HG03196 (cell line): ENCODE data around the gene PRKAG2.
"Not testable (repeated sequence)": the region's sequence is repeated elsewhere in the genome, so short reads cannot be mapped to it uniquely, and the experiment has no call there.

Experiments used
- ATAC-seq: cut with Tn5 transposase; IDR thresholded peaks from one replicate; pipeline ENCODE4 v1.9.1; 2021; ENCODE audit not compliant: unreplicated experiment

PRKAG2 gene

GRCh38 chr7:151876899-151877777 is at the start of gene PRKAG2:
Gene PRKAG2, minus strand, starts transcription at chr7:151877115. Its CDS starts 495 bp downstream, at chr7:151876620.
- ATAC-seq = no peak

- no peak for ATAC-seq
These were observed 49.4 kb upstream of the PRKAG2 start for GRCh38 chr7:151926336-151926712.

- no peak for ATAC-seq
These were observed 48.8 kb upstream of the PRKAG2 start for GRCh38 chr7:151925446-151926335.

- ATAC-seq = no peak
These were observed 47.6 kb upstream of the PRKAG2 start for GRCh38 chr7:151924508-151924907.

- ATAC-seq = no peak
These were observed 47.1 kb upstream of the PRKAG2 start for GRCh38 chr7:151924001-151924400.

- ATAC-seq = no peak
These were observed 46.4 kb upstream of the PRKAG2 start for GRCh38 chr7:151923097-151923876.

GRCh38 chr7:151921451-151921850 is 44.5 kb upstream of the PRKAG2 start:
- ATAC-seq = no peak

- ATAC-seq = no peak
These were observed 43.6 kb upstream of the PRKAG2 start for GRCh38 chr7:151920488-151920887.

- ATAC-seq = no peak
These were observed 42.7 kb upstream of the PRKAG2 start for GRCh38 chr7:151919595-151919994.

GRCh38 chr7:151918510-151918843 is 41.6 kb upstream of the PRKAG2 start:
- ATAC-seq = no peak

- ATAC-seq = no peak
These were observed 41.0 kb upstream of the PRKAG2 start for GRCh38 chr7:151917791-151918509.

GRCh38 chr7:151914051-151914450 is 37.1 kb upstream of the PRKAG2 start:
- ATAC-seq = no peak

GRCh38 chr7:151910655-151911054 is 33.7 kb upstream of the PRKAG2 start:
- not testable (repeated sequence) for ATAC-seq

GRCh38 chr7:151907115-151907514 is 30.2 kb upstream of the PRKAG2 start:
- not testable (repeated sequence) for ATAC-seq

GRCh38 chr7:151905766-151906165 is 28.9 kb upstream of the PRKAG2 start:
- no peak for ATAC-seq

GRCh38 chr7:151905353-151905752 is 28.4 kb upstream of the PRKAG2 start:
- no peak for ATAC-seq

- ATAC-seq = no peak
These were observed 27.4 kb upstream of the PRKAG2 start for GRCh38 chr7:151904270-151904669.

GRCh38 chr7:151903249-151904032 is 26.5 kb upstream of the PRKAG2 start:
- ATAC-seq = no peak

- no peak for ATAC-seq
These were observed 25.4 kb upstream of the PRKAG2 start for GRCh38 chr7:151902311-151902710.

- ATAC-seq = no peak
These were observed 24.9 kb upstream of the PRKAG2 start for GRCh38 chr7:151901828-151902227.
